Colonic mucosa (tissue), 4 donors: ENCODE data around the gene NDUFS2. TPM values are rescaled to one million over a fixed set of nuclear protein-coding genes. Genes with fewer than 3 reads are reported as not detected.
"Not testable (repeated sequence)": the region's sequence is repeated elsewhere in the genome, so short reads cannot be mapped to it uniquely, and the experiment has no call there.

ENCODE experiments used
- DNase-seq: peaks from one replicate; pipeline ENCODE4 v3.0.0-alpha.2; 2020
- H3K27ac ChIP-seq: fragments of 200-600 bp; one replicate; pipeline ENCODE4 v1.8.0; 2021
- H3K27me3 ChIP-seq: fragments of 200-600 bp; one replicate; pipeline ENCODE4 v1.8.0; 2021
- H3K36me3 ChIP-seq: fragments of 200-600 bp; one replicate; pipeline ENCODE4 v1.8.0; 2021
- H3K4me1 ChIP-seq: fragments of 200-600 bp; one replicate; pipeline ENCODE4 v1.8.0; 2021; ENCODE audit warnings: mild to moderate bottlenecking
- H3K4me3 ChIP-seq: fragments of 200-600 bp; one replicate; pipeline ENCODE4 v1.8.0; 2021
- H3K9ac ChIP-seq, 2 donors: one replicate each; pipeline ENCODE4 v1.7.0; 2013; ENCODE audit warnings: control low read depth in 2 of 2, low read depth in 2 of 2, low read length in 2 of 2
- H3K9me3 ChIP-seq: fragments of 200-600 bp; one replicate; pipeline ENCODE4 v1.8.0; 2021
- intact Hi-C: fragments of 100-400 bp; cut with DNase I; formaldehyde crosslinking; loops from one replicate; pipeline ENCODE4 v1.14.1; 2022
- total RNA-seq, 2 donors: library from RNA; stranded (reverse); fragmentation: NEBNext Ultra II Directional in 1 of 2; extraction: Animal tissue kit (Norgen Biotek cat#: 25700) in 1 of 2; gene quantifications; one replicate each; pipeline ENCODE4 v1.2.1, GENCODE V29; 2021
- TF ChIP-seq, protein P1 (sequence below): fragments of 200-600 bp; IDR thresholded peaks from one replicate; pipeline ENCODE4 v1.8.0; 2022; ENCODE audit warnings: antibody characterized with exemption, mild to moderate bottlenecking
- donor health status: healthy.
- donor health status: DM: no; HTN: no; CAD: no.
- donor health status: DM: no; HTN: no; CAD: no.

Gene NDUFS2
- total RNA-seq, 2 donors from 2014 or later, result 167 to 169 TPM

DNA sequence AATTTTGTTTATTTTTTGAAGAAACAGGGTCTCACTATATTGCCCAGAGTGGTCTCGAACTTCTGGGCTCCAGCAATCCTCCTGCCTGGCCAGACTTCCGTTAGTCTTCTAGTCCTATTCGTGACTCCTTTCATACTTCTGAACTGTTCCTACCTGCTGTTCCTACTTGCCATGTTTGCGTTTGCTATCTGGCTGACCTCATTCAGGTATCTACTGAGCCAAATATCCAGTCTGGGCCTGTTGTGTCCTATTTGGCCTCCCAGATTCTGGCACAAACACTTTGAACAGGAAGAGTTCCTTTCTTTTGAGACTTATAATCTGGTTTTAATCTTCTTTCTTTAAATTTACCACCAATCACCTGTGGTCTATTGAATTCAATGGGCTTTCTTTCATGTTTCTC lies 42.7 kb downstream of the NDUFS2 start:
- H3K4me1 ChIP-seq, result no peaks in the 10 kb centered on the region
- no peak for DNase-seq
- intact Hi-C loops, result no loop called here
- H3K27ac ChIP-seq, result no peak overlapping the region
- no peaks in the 10 kb centered on the region for H3K36me3 ChIP-seq
- TF ChIP-seq, protein P1, sequence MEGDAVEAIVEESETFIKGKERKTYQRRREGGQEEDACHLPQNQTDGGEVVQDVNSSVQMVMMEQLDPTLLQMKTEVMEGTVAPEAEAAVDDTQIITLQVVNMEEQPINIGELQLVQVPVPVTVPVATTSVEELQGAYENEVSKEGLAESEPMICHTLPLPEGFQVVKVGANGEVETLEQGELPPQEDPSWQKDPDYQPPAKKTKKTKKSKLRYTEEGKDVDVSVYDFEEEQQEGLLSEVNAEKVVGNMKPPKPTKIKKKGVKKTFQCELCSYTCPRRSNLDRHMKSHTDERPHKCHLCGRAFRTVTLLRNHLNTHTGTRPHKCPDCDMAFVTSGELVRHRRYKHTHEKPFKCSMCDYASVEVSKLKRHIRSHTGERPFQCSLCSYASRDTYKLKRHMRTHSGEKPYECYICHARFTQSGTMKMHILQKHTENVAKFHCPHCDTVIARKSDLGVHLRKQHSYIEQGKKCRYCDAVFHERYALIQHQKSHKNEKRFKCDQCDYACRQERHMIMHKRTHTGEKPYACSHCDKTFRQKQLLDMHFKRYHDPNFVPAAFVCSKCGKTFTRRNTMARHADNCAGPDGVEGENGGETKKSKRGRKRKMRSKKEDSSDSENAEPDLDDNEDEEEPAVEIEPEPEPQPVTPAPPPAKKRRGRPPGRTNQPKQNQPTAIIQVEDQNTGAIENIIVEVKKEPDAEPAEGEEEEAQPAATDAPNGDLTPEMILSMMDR, result no peak
- no peaks in the 10 kb centered on the region for H3K27me3 ChIP-seq
- H3K4me3 ChIP-seq, result no peak overlapping the region
- no peak overlapping the region for H3K9ac ChIP-seq
- no peaks in the 10 kb centered on the region for H3K9me3 ChIP-seq

DNA sequence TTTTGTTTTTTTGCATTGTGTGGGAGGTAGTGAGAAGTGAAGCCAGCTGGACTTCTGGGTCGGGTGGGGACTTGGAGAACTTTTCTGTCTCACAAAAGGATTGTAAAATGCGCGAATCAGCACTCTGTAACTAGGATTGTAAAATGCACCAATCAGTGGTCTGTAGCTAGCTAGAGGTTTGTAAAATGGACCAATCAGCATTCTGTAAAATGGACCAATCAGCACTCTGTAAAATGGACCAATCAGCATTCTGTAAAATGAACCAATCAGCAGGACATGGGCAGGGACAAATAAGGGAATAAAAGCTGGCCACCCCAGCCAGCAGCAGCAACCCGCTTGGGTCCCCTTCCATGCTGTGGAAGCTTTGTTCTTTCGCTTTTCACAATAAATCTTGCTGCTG lies 47.9 kb downstream of the NDUFS2 start:
- H3K4me1 ChIP-seq, intact Hi-C loops, H3K27me3 ChIP-seq, H3K36me3 ChIP-seq, DNase-seq, H3K27ac ChIP-seq, H3K9me3 ChIP-seq, H3K4me3 ChIP-seq, H3K9ac ChIP-seq: not testable (repeated sequence)

DNA sequence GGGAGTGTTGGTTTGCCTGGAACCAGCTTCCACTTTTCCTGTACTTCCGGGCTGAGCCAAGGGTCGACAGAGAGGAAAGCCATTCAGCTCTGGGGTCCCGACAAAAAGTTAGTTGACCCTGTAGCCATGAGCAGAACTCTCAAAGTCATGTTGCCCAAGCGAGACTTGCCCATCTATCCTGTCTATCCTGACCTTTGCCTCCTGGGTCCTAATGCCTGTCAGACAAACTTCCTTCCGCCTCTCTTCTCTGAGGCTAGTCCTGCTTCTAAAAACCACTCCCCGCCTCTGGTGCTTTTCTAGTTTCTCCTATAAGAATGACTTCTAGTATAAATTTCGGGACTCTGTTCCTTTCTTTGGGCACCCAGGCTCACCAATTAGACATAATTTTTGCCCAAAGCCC lies 48.7 kb downstream of the NDUFS2 start:
- DNase-seq, result no peak
- H3K27ac ChIP-seq, result no peak overlapping the region
- H3K27me3 ChIP-seq, result no peaks in the 10 kb centered on the region
- TF ChIP-seq, protein P1, result no peak
- H3K9me3 ChIP-seq, result no peaks in the 10 kb centered on the region
- H3K4me1 ChIP-seq, result no peaks in the 10 kb centered on the region
- no peak overlapping the region for H3K9ac ChIP-seq
- intact Hi-C loops, result no loop called here
- H3K36me3 ChIP-seq, result no peaks in the 10 kb centered on the region
- no peak overlapping the region for H3K4me3 ChIP-seq

DNA sequence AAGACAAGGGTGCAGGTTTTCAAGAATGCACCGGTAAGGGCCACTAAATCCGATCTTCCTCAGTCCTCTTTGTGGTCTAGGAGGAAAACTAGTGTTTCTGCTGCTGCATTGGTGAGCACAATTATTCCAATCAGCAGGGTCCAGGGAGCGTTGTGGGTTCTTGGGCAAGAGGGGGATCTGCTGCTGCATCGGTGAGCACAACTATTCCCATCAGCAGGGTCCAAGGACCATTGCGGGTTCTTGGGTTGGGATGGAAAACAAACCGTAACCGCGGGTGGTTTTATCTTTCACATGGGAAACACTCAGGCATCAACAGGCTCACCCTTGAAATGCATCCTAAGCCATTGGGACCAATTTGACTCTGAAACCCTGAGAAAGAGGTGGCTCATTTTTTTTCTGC lies 49.4 kb downstream of the NDUFS2 start:
- H3K4me3 ChIP-seq, result no peak overlapping the region
- H3K27ac ChIP-seq, result no peak overlapping the region
- TF ChIP-seq, protein P1, result no peak
- H3K9ac ChIP-seq, result no peak overlapping the region
- DNase-seq, result no peak
- no peaks in the 10 kb centered on the region for H3K9me3 ChIP-seq
- intact Hi-C loops, result no loop called here
- H3K4me1 ChIP-seq, result no peaks in the 10 kb centered on the region
- H3K27me3 ChIP-seq, result no peaks in the 10 kb centered on the region
- no peaks in the 10 kb centered on the region for H3K36me3 ChIP-seq

DNA sequence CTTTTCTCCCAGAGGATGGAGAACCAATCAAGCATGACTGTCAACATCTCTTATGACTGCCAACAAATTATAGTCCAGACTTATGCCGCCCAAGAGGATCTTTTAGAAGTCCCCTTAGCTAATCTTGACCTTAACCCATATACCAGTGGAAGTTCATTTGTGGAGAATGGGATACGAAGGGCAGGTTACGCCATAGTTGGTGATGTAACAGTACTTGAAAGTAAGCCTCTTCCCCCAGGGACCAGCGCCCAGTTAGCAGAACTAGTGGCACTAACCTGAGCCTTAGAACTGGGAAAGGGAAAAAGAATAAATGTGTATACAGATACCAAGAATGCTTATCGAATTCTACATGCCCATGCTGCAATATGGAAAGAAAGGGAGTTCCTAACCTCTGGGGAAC lies 53.1 kb downstream of the NDUFS2 start:
- DNase-seq, H3K4me1 ChIP-seq, H3K4me3 ChIP-seq, intact Hi-C loops, H3K9me3 ChIP-seq, H3K9ac ChIP-seq, H3K27ac ChIP-seq, H3K36me3 ChIP-seq: not testable (repeated sequence)
- H3K27me3 ChIP-seq, result peaks cover 25% of the 10 kb centered on the region

DNA sequence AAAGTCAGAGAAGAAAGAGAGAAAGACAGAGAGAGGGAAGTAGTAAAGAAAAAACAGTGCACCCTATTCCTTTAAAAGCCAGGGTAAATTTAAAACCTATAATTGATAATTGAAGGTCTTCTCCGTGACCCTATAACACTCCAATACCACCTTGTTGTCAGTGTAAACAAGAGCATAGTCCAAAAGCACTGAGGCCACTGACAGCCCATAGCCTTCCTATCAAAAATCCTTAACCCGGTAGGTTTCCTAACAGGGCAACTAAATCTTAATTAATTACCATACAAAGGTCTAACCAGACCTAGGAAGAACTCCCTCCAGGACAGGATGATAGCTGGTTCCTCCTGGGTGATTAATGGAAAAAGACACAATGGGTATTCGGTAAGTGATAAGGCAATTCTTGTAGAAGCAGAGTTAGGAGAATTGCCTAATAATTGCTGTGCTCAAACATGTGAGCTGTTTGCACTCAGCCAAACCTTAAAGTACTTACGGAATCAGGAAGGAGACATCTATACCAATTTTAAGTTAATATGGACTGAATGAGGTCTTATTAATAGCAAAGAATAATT lies 53.9 kb downstream of the NDUFS2 start:
- H3K27ac ChIP-seq, H3K4me1 ChIP-seq, H3K9me3 ChIP-seq, intact Hi-C loops, H3K4me3 ChIP-seq, H3K36me3 ChIP-seq, H3K9ac ChIP-seq, DNase-seq: not testable (repeated sequence)
- H3K27me3 ChIP-seq, result peaks cover 31% of the 10 kb centered on the region

DNA sequence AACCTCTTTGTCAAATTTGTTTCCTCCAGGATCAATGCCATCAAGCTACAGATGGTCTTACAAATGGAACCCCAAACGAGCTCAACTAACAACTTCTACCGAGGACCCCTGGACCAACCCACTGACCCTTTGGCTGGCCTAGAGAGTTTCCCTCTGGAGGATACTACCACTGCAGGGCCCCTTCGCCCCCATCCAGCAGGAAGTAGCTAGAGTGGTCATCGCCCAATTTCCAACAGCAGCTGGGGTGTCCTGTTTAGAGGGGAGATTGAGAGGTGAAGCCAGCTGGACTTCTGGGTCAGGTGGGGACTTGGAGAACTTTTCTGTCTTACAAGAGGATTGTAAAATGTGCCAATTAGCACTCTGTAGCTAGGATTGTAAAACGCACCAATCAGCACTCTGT lies 54.9 kb downstream of the NDUFS2 start:
- H3K36me3 ChIP-seq, H3K27ac ChIP-seq, H3K9ac ChIP-seq, intact Hi-C loops, DNase-seq, H3K9me3 ChIP-seq, H3K4me1 ChIP-seq, H3K4me3 ChIP-seq: not testable (repeated sequence)
- peaks cover 35% of the 10 kb centered on the region for H3K27me3 ChIP-seq
